ENCODE results near the gene NCAPD3.

NCAPD3 gene

GRCh38 chr11:134155946-134156865 lies 67.6 kb downstream of the NCAPD3 start:
- TF ChIP-seq CTCF (IDR thresholded peaks at IDR 0.05; ENCODE audit: low read length, missing control alignments), result no peak
- DNase-seq (ENCODE audit: low read depth), result no peak
- no peak overlapping the region for H3K4me3 ChIP-seq (replicated peaks; ENCODE audit: low read depth, low read length)

- TF ChIP-seq CTCF (IDR thresholded peaks at IDR 0.05; ENCODE audit: low read length, missing control alignments), result no peak
- no peak overlapping the region for H3K4me3 ChIP-seq (replicated peaks; ENCODE audit: low read depth, low read length)
- DNase-seq (ENCODE audit: low read depth), result no peak
These were observed 68.3 kb downstream of the NCAPD3 start for GRCh38 chr11:134155456-134155855.

GRCh38 chr11:134154441-134154840 lies 69.3 kb downstream of the NCAPD3 start:
- no peak for DNase-seq (ENCODE audit: low read depth)
- H3K4me3 ChIP-seq (replicated peaks; ENCODE audit: low read depth, low read length), result no peak overlapping the region
- TF ChIP-seq CTCF (IDR thresholded peaks at IDR 0.05; ENCODE audit: low read length, missing control alignments), result no peak

- DNase-seq (ENCODE audit: low read depth), result no peak
- no peak for TF ChIP-seq CTCF (IDR thresholded peaks at IDR 0.05; ENCODE audit: low read length, missing control alignments)
- no peak overlapping the region for H3K4me3 ChIP-seq (replicated peaks; ENCODE audit: low read depth, low read length)
These were observed 70.4 kb downstream of the NCAPD3 start for GRCh38 chr11:134153147-134153905.

- no peak overlapping the region for H3K4me3 ChIP-seq (replicated peaks; ENCODE audit: low read depth, low read length)
- DNase-seq (ENCODE audit: low read depth), result no peak
- no peak for TF ChIP-seq CTCF (IDR thresholded peaks at IDR 0.05; ENCODE audit: low read length, missing control alignments)
These were observed 71.1 kb downstream of the NCAPD3 start for GRCh38 chr11:134152696-134153095.

- H3K4me3 ChIP-seq (replicated peaks; ENCODE audit: low read depth, low read length), result no peak overlapping the region
- no peak for DNase-seq (ENCODE audit: low read depth)
- no peak for TF ChIP-seq CTCF (IDR thresholded peaks at IDR 0.05; ENCODE audit: low read length, missing control alignments)
These were observed 72.6 kb downstream of the NCAPD3 start for GRCh38 chr11:134151083-134151747.
